HG03457 (cell line): ENCODE data around the gene SLFN5.
A peak's percentile ranks its signal among the peaks of the same experiment; 100 is the strongest.
"Not testable (repeated sequence)": the region's sequence is repeated elsewhere in the genome, so short reads cannot be mapped to it uniquely, and the experiment has no call there.

Experiments
- ATAC-seq: cut with Tn5 transposase; IDR thresholded peaks from one replicate; pipeline ENCODE4 v1.9.1; 2021; ENCODE audit warnings: moderate number of reproducible peaks; ENCODE audit not compliant: unreplicated experiment

Gene SLFN5

DNA sequence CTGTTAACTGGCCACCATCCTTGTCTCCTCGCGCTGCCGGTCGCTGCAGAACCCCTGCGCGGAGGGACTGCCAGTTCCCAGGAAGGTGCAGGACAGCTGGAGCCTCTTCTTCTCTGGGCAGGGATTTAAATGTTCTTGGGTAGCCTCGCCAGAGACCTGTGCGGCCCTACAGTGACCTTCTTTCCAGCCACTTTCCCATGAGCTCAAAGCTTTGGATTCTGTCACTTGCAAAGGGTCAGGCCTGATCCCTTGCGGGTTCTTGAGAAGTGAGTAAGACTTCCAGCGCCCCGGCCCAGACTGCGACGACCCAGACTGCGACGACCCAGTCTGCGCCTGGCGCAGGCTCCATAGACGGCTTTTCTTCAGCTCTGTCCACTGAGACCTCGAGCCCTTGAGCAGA, 1.4 kb upstream of the SLFN5 start:
- no peak for ATAC-seq

- ATAC-seq: peak; percentile 40
Observed at GRCh38 chr17:35242158-35242804, 591 bp upstream of the SLFN5 start.

GRCh38 chr17:35243561-35244340, 879 bp downstream of the SLFN5 start:
- ATAC-seq: no peak

GRCh38 chr17:35244341-35245195, 1.7 kb downstream of the SLFN5 start:
- ATAC-seq: peak; percentile 46

- no peak for ATAC-seq
Observed at GRCh38 chr17:35245196-35245486, 2.3 kb downstream of the SLFN5 start.

DNA sequence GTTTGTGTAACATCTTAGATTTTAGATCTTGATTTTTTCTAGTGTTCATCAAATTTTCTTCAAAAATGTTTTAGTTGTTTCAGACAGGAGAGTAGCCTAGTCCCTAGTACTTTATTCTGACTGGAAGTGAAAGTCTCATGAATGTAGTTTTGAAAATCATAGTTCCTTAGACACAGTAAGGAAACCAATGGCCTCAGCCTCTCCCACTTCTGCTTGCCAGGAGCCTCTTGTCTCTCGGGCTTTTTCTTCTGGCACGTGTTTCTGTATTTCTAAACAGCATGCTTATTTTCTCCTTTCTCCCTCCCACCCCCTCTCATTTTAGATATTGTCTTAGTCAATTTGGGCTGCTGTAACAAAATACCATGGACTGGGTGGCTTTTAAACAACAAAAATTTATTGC, 9.8 kb downstream of the SLFN5 start:
- no peak for ATAC-seq

- ATAC-seq: no peak
Observed at GRCh38 chr17:35254107-35254773, 11.4 kb downstream of the SLFN5 start.

DNA sequence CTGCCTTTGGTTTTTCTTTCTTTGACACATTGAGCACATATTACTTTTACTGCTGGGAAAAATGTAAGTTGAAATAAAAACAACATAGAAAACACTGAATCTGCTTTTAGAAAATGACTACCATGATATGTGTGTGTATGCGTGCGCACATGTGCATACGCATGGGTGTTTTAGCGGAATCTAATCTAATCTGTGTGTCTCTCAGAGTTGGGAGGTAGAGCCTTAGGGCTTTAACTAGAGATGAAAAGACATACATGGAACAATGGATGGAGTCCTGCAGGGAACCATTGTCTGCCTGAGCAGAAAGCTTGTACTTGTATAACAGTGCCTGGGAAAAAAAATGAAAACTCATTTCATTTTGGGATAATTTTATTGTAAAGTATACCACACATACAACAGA, 12.4 kb downstream of the SLFN5 start:
- no peak for ATAC-seq

- no peak for ATAC-seq
Observed at GRCh38 chr17:35256629-35257028, 13.8 kb downstream of the SLFN5 start.

DNA sequence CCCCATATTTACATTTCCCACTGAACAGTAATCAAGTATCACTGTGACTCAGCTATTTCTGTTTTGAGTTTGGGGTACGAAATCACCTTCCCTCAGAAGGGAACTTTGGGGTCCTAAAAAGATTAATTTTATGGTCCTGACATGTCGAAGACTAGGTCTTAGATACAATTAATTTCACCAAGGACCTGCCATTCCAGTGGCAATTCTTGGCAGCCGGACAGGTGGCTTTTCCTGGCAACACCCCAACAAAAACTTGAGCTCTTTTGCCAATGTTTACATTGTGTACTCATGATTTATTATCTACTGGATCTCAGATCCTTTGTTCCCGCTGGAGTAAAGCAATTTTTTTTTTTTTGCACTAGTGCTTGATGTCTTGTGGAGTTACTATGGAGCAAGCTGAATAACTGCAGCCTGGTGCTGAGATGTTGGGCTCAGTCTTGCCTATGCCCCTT, 14.4 kb downstream of the SLFN5 start:
- no peak for ATAC-seq

- ATAC-seq: no peak
Observed at GRCh38 chr17:35259001-35259400, 16.1 kb downstream of the SLFN5 start.

GRCh38 chr17:35265071-35265470, 22.2 kb downstream of the SLFN5 start:
- ATAC-seq: no peak

GRCh38 chr17:35265566-35266141, 22.8 kb downstream of the SLFN5 start:
- no peak for ATAC-seq

GRCh38 chr17:35274167-35275066, 31.5 kb downstream of the SLFN5 start:
- ATAC-seq: not testable (repeated sequence)

DNA sequence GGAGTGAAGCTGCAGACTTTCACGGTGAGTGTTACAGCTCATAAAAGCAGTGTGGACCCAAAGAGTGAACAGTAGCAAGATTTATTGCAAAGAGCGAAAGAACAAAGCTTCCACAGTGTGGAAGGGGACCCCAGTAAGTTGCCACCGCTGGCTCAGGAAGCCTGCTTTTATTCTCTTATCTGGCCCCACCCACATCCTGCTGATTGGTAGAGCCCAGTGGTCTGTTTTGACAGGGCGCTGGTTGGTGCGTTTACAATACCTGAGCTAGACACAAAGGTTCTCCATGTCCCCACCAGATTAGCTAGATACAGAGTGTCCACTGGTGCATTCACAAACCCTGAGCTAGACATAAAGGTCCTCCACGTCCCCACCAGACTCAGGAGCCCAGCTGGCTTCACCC, 35.6 kb downstream of the SLFN5 start:
- ATAC-seq: not testable (repeated sequence)

DNA sequence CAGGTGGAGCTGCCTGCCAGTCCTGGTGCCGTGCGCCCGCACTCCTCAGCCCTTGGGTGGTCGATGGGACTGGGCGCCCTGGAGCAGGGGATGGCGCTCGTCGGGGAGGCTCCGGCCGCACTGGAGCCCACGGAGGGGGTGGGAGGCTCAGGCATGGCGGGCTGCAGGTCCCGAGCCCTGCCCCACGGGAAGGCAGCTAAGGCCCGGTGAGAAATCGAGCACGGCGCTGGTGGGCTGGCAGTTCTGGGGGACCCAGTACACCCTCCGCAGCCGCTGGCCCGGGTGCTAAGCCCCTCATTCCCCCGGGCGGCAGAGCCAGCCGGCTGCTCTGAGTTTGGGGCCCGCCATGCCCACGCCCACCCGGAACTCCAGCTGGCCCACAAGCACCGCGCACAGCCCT, 36.0 kb downstream of the SLFN5 start:
- not testable (repeated sequence) for ATAC-seq

DNA sequence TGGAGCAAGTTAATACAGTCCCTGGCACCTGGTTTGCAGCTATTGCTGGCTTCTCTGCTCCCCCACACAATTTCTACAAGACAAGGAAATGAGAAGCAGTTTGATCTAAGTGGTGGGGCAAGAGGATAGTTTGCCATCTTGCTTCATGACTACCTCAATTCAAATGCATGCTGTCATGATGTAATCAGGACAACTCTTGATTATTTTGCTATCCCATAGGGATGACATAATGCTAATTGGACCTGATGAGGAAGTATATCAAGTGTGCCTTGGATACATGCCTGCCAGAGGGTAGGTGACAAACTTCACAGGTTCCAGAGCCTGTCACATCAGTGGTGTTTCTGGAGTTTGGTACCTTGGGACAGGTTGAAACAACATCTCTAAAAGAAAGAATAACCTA, 40.9 kb downstream of the SLFN5 start:
- ATAC-seq: no peak

DNA sequence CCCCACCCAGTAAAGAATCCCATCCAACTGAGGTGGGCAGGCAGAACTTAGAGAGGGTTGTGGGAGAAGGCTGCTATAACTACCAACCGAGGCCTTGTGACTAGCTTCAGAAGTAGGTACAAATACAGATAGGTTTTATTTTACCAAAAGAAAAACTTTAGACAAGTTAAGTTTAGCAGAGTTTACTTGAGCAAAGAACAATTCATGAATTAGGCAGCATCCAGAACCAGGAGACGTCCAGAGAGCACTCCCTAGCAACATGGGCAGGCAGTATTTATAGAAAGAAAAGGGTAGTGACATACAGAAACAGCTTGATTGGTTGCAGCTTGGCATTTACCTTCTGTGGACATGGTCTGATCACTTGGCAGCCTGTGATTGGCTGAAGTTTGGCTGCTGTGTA, 42.1 kb downstream of the SLFN5 start:
- ATAC-seq: no peak

GRCh38 chr17:35286120-35286781, 43.4 kb downstream of the SLFN5 start:
- no peak for ATAC-seq
